WTC11 (cell line): ENCODE measurements around the gene GXYLT2. TPM values are rescaled to one million over a fixed set of nuclear protein-coding genes. Genes with fewer than 3 reads are reported as not detected.
A peak's percentile ranks its signal among the peaks of the same experiment; 100 is the strongest.

Experiments
- ATAC-seq: fragments of 200-7000 bp; cut with Tn5 transposase; 2 replicates; pipeline ENCODE4 v1.10.0; 2021; ENCODE audit warnings: mild to moderate bottlenecking, moderate library complexity
- CTCF ChIA-PET: fragments of 300-600 bp; sonication (Branson Sonifier 250); formaldehyde crosslinking; loops from one replicate; lab custom pipeline; 2021; ENCODE audit warnings: antibody characterized with exemption; lab: Charles Lee
- POLR2A ChIA-PET: fragments of 350-600 bp; sonication (Branson Sonifier 250); formaldehyde crosslinking; loops from one replicate; lab custom pipeline; 2021; ENCODE audit warnings: antibody characterized with exemption; lab: Charles Lee
- DNase-seq: peaks from one replicate; pipeline ENCODE4 v3.0.0; 2021; ENCODE audit warnings: low spot score
- H3K27ac Mint-ChIP-seq: 2 replicates; pipeline ENCODE4 v1.8.0; 2021; ENCODE audit warnings: mixed read lengths
- H3K27me3 Mint-ChIP-seq: 2 replicates; pipeline ENCODE4 v1.8.0; 2021; ENCODE audit warnings: low read depth, mild to moderate bottlenecking, moderate library complexity, mixed read lengths
- H3K36me3 Mint-ChIP-seq: 2 replicates; pipeline ENCODE4 v1.8.0; 2021; ENCODE audit warnings: mixed read lengths
- H3K4me1 Mint-ChIP-seq: 2 replicates; pipeline ENCODE4 v1.8.0; 2022; ENCODE audit warnings: mixed read lengths
- H3K4me3 Mint-ChIP-seq: 2 replicates; pipeline ENCODE4 v1.8.0; 2021; ENCODE audit warnings: mild to moderate bottlenecking, moderate library complexity, mixed read lengths
- H3K9me3 Mint-ChIP-seq: 2 replicates; pipeline ENCODE4 v1.8.0; 2021; ENCODE audit warnings: mixed read lengths
- AR ChIP-seq: fragments of 250-450 bp; sonication (Bioruptor Pico); IDR thresholded peaks from 2 replicates; pipeline ENCODE4 v1.9.0; 2021; ENCODE audit warnings: mild to moderate bottlenecking
- CREM ChIP-seq: sonication (generic); formaldehyde crosslinking; IDR thresholded peaks from 2 replicates; pipeline ENCODE4 v1.8.1; 2022; ENCODE audit warnings: mild to moderate bottlenecking, missing genetic modification reagents, moderate library complexity
- GABPB1 ChIP-seq: sonication (generic); formaldehyde crosslinking; IDR thresholded peaks from 2 replicates; pipeline ENCODE4 v1.8.1; 2023; ENCODE audit warnings: mild to moderate bottlenecking, missing genetic modification reagents
- GRHL2 ChIP-seq: fragments of 250-450 bp; sonication (Bioruptor Pico); IDR thresholded peaks from 2 replicates; pipeline ENCODE4 v1.8.0; 2022; ENCODE audit warnings: mild to moderate bottlenecking, moderate library complexity; ENCODE audit not compliant: insufficient replicate concordance, severe bottlenecking
- GTF2I ChIP-seq: fragments of 250-450 bp; sonication (Bioruptor Pico); conservative IDR thresholded peaks from 2 replicates; pipeline ENCODE4 v1.4.0; 2021; ENCODE audit warnings: mild to moderate bottlenecking
- MYBL2 ChIP-seq: sonication (generic); formaldehyde crosslinking; IDR thresholded peaks from 2 replicates; pipeline ENCODE4 v1.8.1; 2023; ENCODE audit warnings: mild to moderate bottlenecking, moderate library complexity, missing genetic modification reagents
- NFE2L1 ChIP-seq: sonication (generic); formaldehyde crosslinking; IDR thresholded peaks from 2 replicates; pipeline ENCODE4 v1.8.1; 2023; ENCODE audit warnings: missing genetic modification reagents
- NFYB ChIP-seq: sonication (generic); formaldehyde crosslinking; conservative IDR thresholded peaks from 2 replicates; pipeline ENCODE4 v1.8.0; 2022; ENCODE audit warnings: low read depth, missing genetic modification reagents
- PRDM15 ChIP-seq: sonication (generic); formaldehyde crosslinking; IDR thresholded peaks from 2 replicates; pipeline ENCODE4 v1.8.0; 2022; ENCODE audit warnings: missing genetic modification reagents
- SOX15 ChIP-seq: fragments of 250-450 bp; sonication (Bioruptor Pico); IDR thresholded peaks from 2 replicates; pipeline ENCODE4 v1.9.0; 2021; ENCODE audit warnings: mild to moderate bottlenecking
- STAT6 ChIP-seq: sonication (generic); formaldehyde crosslinking; conservative IDR thresholded peaks from 2 replicates; pipeline ENCODE4 v1.8.1; 2023; ENCODE audit warnings: mild to moderate bottlenecking, low read depth, missing genetic modification reagents, moderate library complexity
- TP53 ChIP-seq: sonication (generic); formaldehyde crosslinking; IDR thresholded peaks from 2 replicates; pipeline ENCODE4 v1.8.1; 2023; ENCODE audit warnings: mild to moderate bottlenecking, missing genetic modification reagents
- ZBTB21 ChIP-seq: sonication (generic); formaldehyde crosslinking; IDR thresholded peaks from 2 replicates; pipeline ENCODE4 v1.8.1; 2023; ENCODE audit warnings: mild to moderate bottlenecking, missing genetic modification reagents, borderline replicate concordance
- ZBTB43 ChIP-seq: sonication (generic); formaldehyde crosslinking; IDR thresholded peaks from 2 replicates; pipeline ENCODE4 v1.8.1; 2023; ENCODE audit warnings: mild to moderate bottlenecking, missing genetic modification reagents
- ZNF219 ChIP-seq: sonication (generic); formaldehyde crosslinking; IDR thresholded peaks from 2 replicates; pipeline ENCODE4 v1.8.0; 2023; ENCODE audit warnings: missing genetic modification reagents, mild to moderate bottlenecking, borderline replicate concordance
- ZNF317 ChIP-seq: sonication (generic); formaldehyde crosslinking; IDR thresholded peaks from 2 replicates; pipeline ENCODE4 v1.8.1; 2023; ENCODE audit warnings: low read depth, mild to moderate bottlenecking, moderate library complexity, missing genetic modification reagents, borderline replicate concordance
- ZNF425 ChIP-seq: fragments of 250-450 bp; sonication (Bioruptor Pico); conservative IDR thresholded peaks from 2 replicates; pipeline ENCODE4 v1.9.0; 2021; ENCODE audit warnings: mild to moderate bottlenecking
- total RNA-seq: library from RNA; stranded (reverse); gene quantifications from 3 replicates; pipeline ENCODE4 v1.2.3, GENCODE V29; 2021

GXYLT2 gene
- total RNA-seq, 1 experiment from 2014 or later, result 6.5 TPM

- DNase-seq (no peak), ATAC-seq (no peak)
- no peak for TF ChIP-seq NFYB (CRISPR knock-in tag)
- no peak for TF ChIP-seq SOX15 (CRISPR knock-in tag)
- TF ChIP-seq GTF2I (CRISPR knock-in tag), result no peak
- no peak for TF ChIP-seq ZNF317 (CRISPR knock-in tag)
- no peak for TF ChIP-seq MYBL2 (CRISPR knock-in tag)
- TF ChIP-seq PRDM15, result no peak
- no peak for TF ChIP-seq AR (CRISPR knock-in tag)
- no peak for TF ChIP-seq ZBTB43 (CRISPR knock-in tag)
- TF ChIP-seq CREM (CRISPR knock-in tag), result no peak
- no peak for TF ChIP-seq ZNF425 (CRISPR knock-in tag)
- TF ChIP-seq STAT6 (CRISPR knock-in tag), result no peak
- TF ChIP-seq GABPB1 (CRISPR knock-in tag), result no peak
- no peak for TF ChIP-seq ZNF219 (CRISPR knock-in tag)
- no peak for TF ChIP-seq TP53 (CRISPR knock-in tag)
- no peak for TF ChIP-seq GRHL2 (CRISPR knock-in tag)
- TF ChIP-seq ZBTB21 (CRISPR knock-in tag), result no peak
- no peak for TF ChIP-seq NFE2L1 (CRISPR knock-in tag)
- CTCF ChIA-PET, result interaction anchor here (0.6 to 1.1 kb wide), 5 partner anchors 38 to 821 kb away, joined by 3 to 5 read pairs (median 3); no protein-coding TSS in a partner anchor
- Mint-ChIP-seq H3K4me1 (peaks cover 39% of the 10 kb centered on the region), H3K27me3 (peaks cover 61% of the 10 kb centered on the region), H3K9me3 (no peaks in the 10 kb centered on the region), H3K36me3 (no peaks in the 10 kb centered on the region), H3K4me3 (peak overlapping the region; percentile 72), H3K27ac (no peak overlapping the region)
- POLR2A ChIA-PET, result interaction anchor here (0.7 kb wide), 1 partner anchor 35 kb away, joined by 3 read pairs; no protein-coding TSS in a partner anchor
Observed at GRCh38 chr3:72889310-72890165, 1.7 kb downstream of the GXYLT2 start.
